CD4-positive, alpha-beta T cell treated with Interleukin-21 for 1 hour (primary cell): ENCODE results near the gene PLXDC1.
"Not testable (repeated sequence)": the region's sequence is repeated elsewhere in the genome, so short reads cannot be mapped to it uniquely, and the experiment has no call there.

Experiments
- DNase-seq: peaks from one replicate; pipeline ENCODE4 v3.0.0-alpha.2; 2020

Gene PLXDC1

GRCh38 chr17:39122991-39123390, 28.4 kb downstream of the PLXDC1 start:
- DNase-seq: no peak

GRCh38 chr17:39121919-39122318, 29.5 kb downstream of the PLXDC1 start:
- DNase-seq: not testable (repeated sequence)

GRCh38 chr17:39118674-39119419, 32.6 kb downstream of the PLXDC1 start:
- peak; percentile 1 for DNase-seq

GRCh38 chr17:39116224-39116623, 35.2 kb downstream of the PLXDC1 start:
- no peak for DNase-seq

GRCh38 chr17:39115135-39115534, 36.3 kb downstream of the PLXDC1 start:
- no peak for DNase-seq

- no peak for DNase-seq
Observed at GRCh38 chr17:39114723-39115122, 36.7 kb downstream of the PLXDC1 start.

GRCh38 chr17:39113871-39114270, 37.6 kb downstream of the PLXDC1 start:
- DNase-seq: no peak

GRCh38 chr17:39110435-39111136, 40.9 kb downstream of the PLXDC1 start:
- DNase-seq: no peak

GRCh38 chr17:39108461-39109375, 42.7 kb downstream of the PLXDC1 start:
- DNase-seq: no peak

GRCh38 chr17:39107973-39108372, 43.5 kb downstream of the PLXDC1 start:
- no peak for DNase-seq

- no peak for DNase-seq
Observed at GRCh38 chr17:39107155-39107554, 44.3 kb downstream of the PLXDC1 start.

- no peak for DNase-seq
Observed at GRCh38 chr17:39105705-39106104, 45.7 kb downstream of the PLXDC1 start.

- no peak for DNase-seq
Observed at GRCh38 chr17:39104657-39105056, 46.8 kb downstream of the PLXDC1 start.

- no peak for DNase-seq
Observed at GRCh38 chr17:39104046-39104445, 47.4 kb downstream of the PLXDC1 start.

GRCh38 chr17:39101091-39101490, 50.3 kb downstream of the PLXDC1 start:
- DNase-seq: no peak

- DNase-seq: no peak
Observed at GRCh38 chr17:39100530-39100929, 50.9 kb downstream of the PLXDC1 start.

GRCh38 chr17:39099663-39100286, 51.7 kb downstream of the PLXDC1 start:
- no peak for DNase-seq

- no peak for DNase-seq
Observed at GRCh38 chr17:39098588-39098987, 52.8 kb downstream of the PLXDC1 start.

- DNase-seq: no peak
Observed at GRCh38 chr17:39097537-39097936, 53.9 kb downstream of the PLXDC1 start.

- no peak for DNase-seq
Observed at GRCh38 chr17:39097150-39097519, 54.3 kb downstream of the PLXDC1 start.

- peak; percentile 64 for DNase-seq
Observed at GRCh38 chr17:39096508-39097149, 54.8 kb downstream of the PLXDC1 start.

- no peak for DNase-seq
Observed at GRCh38 chr17:39095309-39095686, 56.1 kb downstream of the PLXDC1 start.
